GM19467 (cell line): ENCODE results near the gene MDH1B.
"Not testable (repeated sequence)": the region's sequence is repeated elsewhere in the genome, so short reads cannot be mapped to it uniquely, and the experiment has no call there.

Experiments
- ATAC-seq: cut with Tn5 transposase; IDR thresholded peaks from one replicate; pipeline ENCODE4 v1.9.1; 2021; ENCODE audit warnings: mild to moderate bottlenecking, moderate library complexity; ENCODE audit not compliant: unreplicated experiment

Gene MDH1B

GRCh38 chr2:206765242-206766056, at the start of gene MDH1B, which contains the start of gene FASTKD2:
TSS of gene MDH1B (minus strand) at chr2:206765328. CDS start at chr2:206765271, 57 bp downstream.
TSS of gene FASTKD2 (plus strand) at chr2:206765606. CDS start at chr2:206766694, 1,088 bp downstream.
- peak; percentile 94 for ATAC-seq

GRCh38 chr2:206814498-206814897, 49.4 kb upstream of the MDH1B start:
- ATAC-seq, result no peak

- ATAC-seq, result not testable (repeated sequence)
These were observed 47.3 kb upstream of the MDH1B start for GRCh38 chr2:206812471-206812870.

GRCh38 chr2:206807624-206808023, 42.5 kb upstream of the MDH1B start:
- not testable (repeated sequence) for ATAC-seq

- ATAC-seq, result no peak
These were observed 40.9 kb upstream of the MDH1B start for GRCh38 chr2:206805887-206806607.

- ATAC-seq, result no peak
These were observed 39.2 kb upstream of the MDH1B start for GRCh38 chr2:206804326-206804725.

- ATAC-seq, result no peak
These were observed 37.8 kb upstream of the MDH1B start for GRCh38 chr2:206802654-206803514.

GRCh38 chr2:206801418-206802189, 36.5 kb upstream of the MDH1B start:
- no peak for ATAC-seq

- peak; percentile 43 for ATAC-seq
These were observed 35.6 kb upstream of the MDH1B start for GRCh38 chr2:206800506-206801417.

GRCh38 chr2:206799083-206799482, 34.0 kb upstream of the MDH1B start:
- ATAC-seq, result no peak

GRCh38 chr2:206798000-206798399, 32.9 kb upstream of the MDH1B start:
- no peak for ATAC-seq

- no peak for ATAC-seq
These were observed 32.2 kb upstream of the MDH1B start for GRCh38 chr2:206797376-206797775.

- no peak for ATAC-seq
These were observed 27.5 kb upstream of the MDH1B start for GRCh38 chr2:206792645-206793044.

- no peak for ATAC-seq
These were observed 25.3 kb upstream of the MDH1B start for GRCh38 chr2:206790311-206790935.

- ATAC-seq, result no peak
These were observed 19.6 kb upstream of the MDH1B start for GRCh38 chr2:206784559-206785353.

GRCh38 chr2:206783718-206784117, 18.6 kb upstream of the MDH1B start:
- ATAC-seq, result no peak

GRCh38 chr2:206780671-206781070, 15.5 kb upstream of the MDH1B start:
- ATAC-seq, result no peak

GRCh38 chr2:206776432-206776831, 11.3 kb upstream of the MDH1B start:
- no peak for ATAC-seq
